ENCODE data around the gene MCF2L2. TPM values are rescaled to one million over a fixed set of nuclear protein-coding genes. Genes with fewer than 3 reads are reported as not detected.

The MCF2L2 gene
- total RNA-seq, 2 donors from 2014 or later = 0.25 to 1.4 TPM

- no peak overlapping the region for H3K27ac ChIP-seq
- no peak overlapping the region for H3K9ac ChIP-seq (ENCODE audit: low read depth in 2 of 2, low read length in 2 of 2)
- H3K4me1 ChIP-seq = no peaks in the 10 kb centered on the region
- no peaks in the 10 kb centered on the region for H3K27me3 ChIP-seq
- no peaks in the 10 kb centered on the region for H3K9me3 ChIP-seq
- H3K36me3 ChIP-seq = no peaks in the 10 kb centered on the region
- no peak for TF ChIP-seq CTCF (IDR thresholded peaks at IDR 0.05)
- H3K4me3 ChIP-seq = no peak overlapping the region
- no peak for DNase-seq
- intact Hi-C loops (cut with DNase I) = no loop called here
Observed at GRCh38 chr3:183163563-183163962, 264.9 kb downstream of the MCF2L2 start.

- no peaks in the 10 kb centered on the region for H3K36me3 ChIP-seq
- no peaks in the 10 kb centered on the region for H3K9me3 ChIP-seq
- no peaks in the 10 kb centered on the region for H3K4me1 ChIP-seq
- no peak for TF ChIP-seq CTCF (IDR thresholded peaks at IDR 0.05)
- H3K27ac ChIP-seq = no peak overlapping the region
- intact Hi-C loops (cut with DNase I) = no loop called here
- peak; percentile 24 for DNase-seq
- H3K9ac ChIP-seq (ENCODE audit: low read depth in 2 of 2, low read length in 2 of 2) = peak overlapping the region; percentile 49 to 56
- no peaks in the 10 kb centered on the region for H3K27me3 ChIP-seq
- peak overlapping the region; percentile 68 for H3K4me3 ChIP-seq
Observed at GRCh38 chr3:183161552-183162336, 266.7 kb downstream of the MCF2L2 start.

- H3K9ac ChIP-seq (ENCODE audit: low read depth in 2 of 2, low read length in 2 of 2) = no peak overlapping the region
- H3K4me1 ChIP-seq = no peaks in the 10 kb centered on the region
- no peak overlapping the region for H3K27ac ChIP-seq
- H3K27me3 ChIP-seq = no peaks in the 10 kb centered on the region
- intact Hi-C loops (cut with DNase I) = no loop called here
- no peak for DNase-seq
- H3K36me3 ChIP-seq = no peaks in the 10 kb centered on the region
- H3K4me3 ChIP-seq = no peak overlapping the region
- H3K9me3 ChIP-seq = no peaks in the 10 kb centered on the region
- TF ChIP-seq CTCF (IDR thresholded peaks at IDR 0.05) = no peak
Observed at GRCh38 chr3:183160616-183161015, 267.8 kb downstream of the MCF2L2 start.

- H3K9me3 ChIP-seq = no peaks in the 10 kb centered on the region
- no peaks in the 10 kb centered on the region for H3K27me3 ChIP-seq
- no peaks in the 10 kb centered on the region for H3K36me3 ChIP-seq
- no peak overlapping the region for H3K4me3 ChIP-seq
- DNase-seq = no peak
- H3K27ac ChIP-seq = no peak overlapping the region
- H3K9ac ChIP-seq (ENCODE audit: low read depth in 2 of 2, low read length in 2 of 2) = no peak overlapping the region
- no peak for TF ChIP-seq CTCF (IDR thresholded peaks at IDR 0.05)
- intact Hi-C loops (cut with DNase I) = no loop called here
- no peaks in the 10 kb centered on the region for H3K4me1 ChIP-seq
Observed at GRCh38 chr3:183159333-183159732, 269.1 kb downstream of the MCF2L2 start.

GRCh38 chr3:183158551-183159006, 269.8 kb downstream of the MCF2L2 start:
- H3K9me3 ChIP-seq = no peaks in the 10 kb centered on the region
- no peaks in the 10 kb centered on the region for H3K4me1 ChIP-seq
- H3K27ac ChIP-seq = no peak overlapping the region
- TF ChIP-seq CTCF (IDR thresholded peaks at IDR 0.05) = no peak
- no peak for DNase-seq
- no peak overlapping the region for H3K9ac ChIP-seq (ENCODE audit: low read depth in 2 of 2, low read length in 2 of 2)
- H3K27me3 ChIP-seq = no peaks in the 10 kb centered on the region
- H3K36me3 ChIP-seq = no peaks in the 10 kb centered on the region
- H3K4me3 ChIP-seq = no peak overlapping the region
- intact Hi-C loops (cut with DNase I) = no loop called here
